HepG2 (cell line): Measurements from ENCODE around the gene ATE1. TPM values are rescaled to one million over a fixed set of nuclear protein-coding genes. Genes with fewer than 3 reads are reported as not detected.

Experiments used
- ATAC-seq: fragments of 200-7000 bp; cut with Tn5 transposase; 3 replicates; pipeline ENCODE4 v1.9.1; 2020; ENCODE audit warnings: mild to moderate bottlenecking, moderate library complexity
- BruUV-seq: library from RNA; stranded (reverse); fragments of 400-500 nt; replicated peaks from 2 replicates; lab custom pipeline; 2021; lab: Mats Ljungman, UMichigan
- CTCF ChIA-PET: fragments of 300-600 bp; formaldehyde crosslinking; extraction: SDS; loops from one replicate; lab custom pipeline; 2021; ENCODE audit warnings: low total read pairs, inconsistent platforms, low intra/inter-chr PET ratio; lab: Yijun Ruan, JAX
- POLR2A ChIA-PET: fragments of 350-600 bp; sonication (Branson Sonifier 250); formaldehyde crosslinking; loops from one replicate; lab custom pipeline; 2020; ENCODE audit warnings: antibody characterized with exemption, inconsistent platforms; lab: Yijun Ruan, JAX
- DNase-seq: peaks from one replicate; pipeline ENCODE4 v3.0.0-alpha.2; 2015; ENCODE audit warnings: low spot score
- FAIRE-seq: peaks from 3 replicates; lab custom pipeline; 2011; peaks lifted over from hg19 to GRCh38; lab: Jason Lieb, UNC
- H2AFZ ChIP-seq: one replicate; pipeline ENCODE4 v1.6.1; 2011; ENCODE audit warnings: low read length, inconsistent platforms
- H3K27ac ChIP-seq: fragments of 300-600 bp; 3 replicates; pipeline ENCODE4 v1.8.0; 2011; ENCODE audit warnings: mixed run types, mild to moderate bottlenecking, mixed read lengths, low read length, inconsistent platforms; ENCODE audit not compliant: insufficient read depth; ENCODE audit errors: extremely low read length
- H3K27me3 ChIP-seq, 2 experiments: fragments of 200-600 bp in 1 of 2; 2 replicates in 1 of 2; 3 replicates in 1 of 2; pipeline versions ENCODE4 v1.6.0 to v1.8.0; 2011; ENCODE audit warnings: low read length in 2 of 2, mild to moderate bottlenecking in 2 of 2, moderate library complexity in 2 of 2, inconsistent platforms in 1 of 2; ENCODE audit not compliant: insufficient read depth in 2 of 2, control insufficient read depth in 1 of 2
- H3K36me3 ChIP-seq, 2 experiments: fragments of 200-600 bp in 1 of 2; replicated peaks in 1 of 2; 2 replicates in 1 of 2; 3 replicates in 1 of 2; pipeline versions ENCODE4 v1.5.1 to v1.8.0; 2011; ENCODE audit warnings: low read length in 2 of 2, inconsistent platforms in 1 of 2; ENCODE audit not compliant: insufficient read depth in 2 of 2, control insufficient read depth in 1 of 2
- H3K4me1 ChIP-seq: 2 replicates; pipeline ENCODE4 v1.5.1; 2012; ENCODE audit warnings: low read length, inconsistent platforms; ENCODE audit not compliant: insufficient read depth
- H3K4me2 ChIP-seq: 2 replicates; pipeline ENCODE4 v1.6.0; 2011; ENCODE audit warnings: low read depth, low read length, inconsistent platforms
- H3K4me3 ChIP-seq, 3 experiments: fragments of 200-600 bp in 1 of 3; sonication (generic), shearing (Covaris generic) in 1 of 3; replicated peaks in 1 of 3; 2 replicates each; pipeline ENCODE4 v1.5.1; 2011 to 2016; ENCODE audit warnings: low read length in 3 of 3, inconsistent platforms in 2 of 3, low read depth in 2 of 3, mild to moderate bottlenecking in 2 of 3, control low read depth in 1 of 3, mixed read lengths in 1 of 3; ENCODE audit not compliant: insufficient read depth in 1 of 3
- H3K79me2 ChIP-seq: one replicate; pipeline ENCODE4 v1.6.1; 2011; ENCODE audit warnings: low read length, inconsistent platforms; ENCODE audit not compliant: insufficient read depth
- H3K9ac ChIP-seq: 2 replicates; pipeline ENCODE4 v1.6.0; 2011; ENCODE audit warnings: mild to moderate bottlenecking, low read depth, low read length, inconsistent platforms; ENCODE audit not compliant: insufficient read depth
- H3K9me3 ChIP-seq: 2 replicates; pipeline ENCODE4 v1.5.1; 2012; ENCODE audit warnings: mild to moderate bottlenecking, low read length
- H4K20me1 ChIP-seq: 2 replicates; pipeline ENCODE4 v1.6.0; 2011; ENCODE audit warnings: inconsistent platforms, mild to moderate bottlenecking, low read length, moderate library complexity; ENCODE audit not compliant: insufficient read depth
- ARNT2 ChIP-seq: sonication (generic); formaldehyde crosslinking; IDR thresholded peaks from 2 replicates; pipeline ENCODE4 v1.8.0; 2022; ENCODE audit warnings: mild to moderate bottlenecking, low read depth, missing genetic modification reagents, moderate library complexity
- CHD4 ChIP-seq: fragments of 200-600 bp; sonication (generic); IDR thresholded peaks from 2 replicates; pipeline ENCODE4 v1.7.0; 2017; ENCODE audit warnings: mild to moderate bottlenecking, low read length, borderline replicate concordance
- DR1 ChIP-seq: sonication (generic); formaldehyde crosslinking; IDR thresholded peaks from 2 replicates; pipeline ENCODE4 v1.8.0; 2021; ENCODE audit warnings: mild to moderate bottlenecking, missing genetic modification reagents, inconsistent platforms
- GLI4 ChIP-seq: sonication (generic); formaldehyde crosslinking; IDR thresholded peaks from 2 replicates; pipeline ENCODE4 v1.5.1; 2020; ENCODE audit warnings: missing genetic modification reagents, mild to moderate bottlenecking, moderate library complexity, borderline replicate concordance
- GTF2F1 ChIP-seq: fragments of 150-350 bp; IDR thresholded peaks from 2 replicates; pipeline ENCODE4 v1.6.1; 2014; ENCODE audit warnings: low read length
- HNRNPLL ChIP-seq: fragments of 200-400 bp; formaldehyde crosslinking; IDR thresholded peaks from 2 replicates; pipeline ENCODE4 v1.6.1; 2017; ENCODE audit warnings: mild to moderate bottlenecking, low read depth, low read length; ENCODE audit not compliant: poor library complexity, severe bottlenecking
- KAT8 ChIP-seq: IDR thresholded peaks from 2 replicates; pipeline ENCODE4 v1.6.1; 2016; ENCODE audit warnings: missing genetic modification reagents, missing compliant biosample characterization
- KDM6A ChIP-seq: IDR thresholded peaks from 2 replicates; pipeline ENCODE4 v1.6.1; 2016; ENCODE audit warnings: low read depth
- RFX1 ChIP-seq: fragments of 450-650 bp; IDR thresholded peaks from 2 replicates; pipeline ENCODE4 v1.6.1; 2017
- RFXANK ChIP-seq: IDR thresholded peaks from 2 replicates; pipeline ENCODE4 v1.6.1; 2016
- SAP130 ChIP-seq: IDR thresholded peaks from 2 replicates; pipeline ENCODE4 v1.6.1; 2016; ENCODE audit warnings: low read depth
- TCF7L2 ChIP-seq: IDR thresholded peaks from 2 replicates; pipeline ENCODE4 v1.6.1; 2011; ENCODE audit warnings: mild to moderate bottlenecking, low read depth, low read length, moderate library complexity
- TRIM24 ChIP-seq: sonication (generic); formaldehyde crosslinking; IDR thresholded peaks from 2 replicates; pipeline ENCODE4 v1.8.0; 2022; ENCODE audit warnings: mild to moderate bottlenecking, missing genetic modification reagents
- U2AF2 ChIP-seq: fragments of 200-400 bp; formaldehyde crosslinking; IDR thresholded peaks from 2 replicates; pipeline ENCODE4 v1.6.1; 2017; ENCODE audit warnings: low read depth, mild to moderate bottlenecking, low read length
- ZNF138 ChIP-seq: sonication (generic); formaldehyde crosslinking; IDR thresholded peaks from 2 replicates; pipeline ENCODE4 v1.5.0; 2020; ENCODE audit warnings: mild to moderate bottlenecking, low read depth, missing genetic modification reagents
- ZNF234 ChIP-seq: sonication (generic); formaldehyde crosslinking; conservative IDR thresholded peaks from 2 replicates; pipeline ENCODE4 v1.5.1; 2020; ENCODE audit warnings: mild to moderate bottlenecking, missing genetic modification reagents
- WGBS: methylation state at CpG from one replicate; pipeline ENCODE4 v1.1.6; 2017; ENCODE audit warnings: low lambda C conversion rate; 5-methylcytosine and 5-hydroxymethylcytosine counted together
- in situ Hi-C: cut with HindIII; loops from 2 replicates; pipeline ENCODE4 v1.10.0; 2017; ENCODE audit warnings: low pct_unique_long_range_greater_than_20kb; ENCODE audit not compliant: extremely low pct_ligation_motif_present
- intact Hi-C: fragments of 100-400 bp; cut with micrococcal nuclease; formaldehyde crosslinking; loops from one replicate; pipeline ENCODE4 v1.10.0; 2022; ENCODE audit not compliant: unreplicated experiment
- polyA plus RNA-seq, 8 experiments: library from polyadenylated mRNA; depleted of rRNA in 3 of 8; stranded (reverse) in 7 of 8; unstranded in 1 of 8; fragments of >200 nt; fragmentation: Illumina TruSeq in 4 of 8; extraction: Trizol in 4 of 8; gene quantifications; 2 replicates each; pipeline versions ENCODE4 v1.2.1 to v1.2.3, GENCODE V29; 2011 to 2016; ENCODE audit warnings: low read depth in 4 of 8, missing spikeins in 1 of 8, mixed read lengths in 1 of 8; ENCODE audit not compliant: insufficient read depth in 1 of 8
- total RNA-seq, 5 experiments: library from RNA; depleted of rRNA; stranded (reverse); fragments of >200 nt; fragmentation: Illumina TruSeq; extraction: Trizol; gene quantifications; 2 replicates each; pipeline ENCODE4 v1.2.3, GENCODE V29; 2016; ENCODE audit warnings: low read depth in 1 of 5
- TF ChIP-seq, protein P1 (sequence below): sonication (generic); formaldehyde crosslinking; IDR thresholded peaks from 2 replicates; pipeline ENCODE4 v1.5.0; 2020; ENCODE audit warnings: missing genetic modification reagents
- TF ChIP-seq, protein P2 (sequence below): IDR thresholded peaks from 2 replicates; pipeline ENCODE4 v1.6.1; 2018; ENCODE audit warnings: missing genetic modification reagents, mild to moderate bottlenecking, missing compliant biosample characterization
- TF ChIP-seq, protein P3 (sequence below): sonication (generic); formaldehyde crosslinking; conservative IDR thresholded peaks from 2 replicates; pipeline ENCODE4 v1.4.0; 2020; ENCODE audit warnings: missing genetic modification reagents
- TF ChIP-seq, protein P4 (sequence below): sonication (generic); formaldehyde crosslinking; IDR thresholded peaks from 2 replicates; pipeline ENCODE4 v1.5.0; 2020; ENCODE audit warnings: missing genetic modification reagents
- TF ChIP-seq, protein P5 (sequence below): sonication (generic); formaldehyde crosslinking; IDR thresholded peaks from 2 replicates; pipeline ENCODE4 v1.5.0; 2020; ENCODE audit warnings: missing genetic modification reagents

Gene ATE1
- total and polyA plus RNA-seq, 2 of the 13 experiments (the other 11 are each of a cell fraction or from before 2014, with no cell fraction given), result 17.5 to 42.2 TPM

DNA sequence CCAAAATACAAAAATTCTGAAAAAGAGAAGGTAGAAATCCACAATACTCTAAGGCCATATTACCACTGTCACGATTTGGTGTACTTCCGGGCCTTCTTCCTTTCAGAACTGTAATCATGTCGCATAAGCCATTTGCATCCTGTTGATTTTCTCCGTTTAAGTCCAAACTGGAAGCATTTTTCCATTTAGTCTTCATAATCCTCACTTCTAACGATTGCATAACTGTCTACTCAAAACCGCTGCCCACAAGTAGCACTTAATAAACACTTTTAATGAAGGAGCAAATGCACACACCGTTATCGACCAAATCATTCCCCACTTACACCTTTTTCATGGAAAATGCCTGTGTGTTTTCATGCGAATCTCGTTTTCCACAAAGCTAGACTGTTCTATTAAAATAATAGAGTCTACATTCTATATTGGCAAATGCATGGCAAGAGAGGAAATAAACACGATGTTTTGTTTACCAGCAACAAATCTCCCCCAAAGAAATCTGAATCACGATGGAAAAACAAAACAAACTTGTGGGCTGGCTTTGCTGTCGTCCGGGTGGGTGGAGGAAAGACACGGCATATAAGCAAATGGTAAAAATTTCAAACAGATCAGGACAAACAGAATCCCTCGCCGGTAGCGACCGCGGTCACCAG, 1.0 kb downstream of the ATE1 start:
- no peaks in the 10 kb centered on the region for H4K20me1 ChIP-seq
- ChIA-PET CTCF (no interaction called here), POLR2A (interaction anchor here (0.6 to 2.7 kb wide), 11 partner anchors 8 to 186 kb away, joined by 3 to 21 read pairs (median 4); partner anchors contain the start of gene NSMCE4A)
- peak overlapping the region; percentile 75 for H3K4me2 ChIP-seq
- peak overlapping the region; percentile 95 for H3K27ac ChIP-seq
- WGBS, result under 1% methylated on average over 20 of the region's 20 CpGs
- H3K9me3 ChIP-seq, result no peaks in the 10 kb centered on the region
- intact Hi-C loops, result loop anchor here (5.0 kb wide), 2 partner anchors 126 to 186 kb away; no protein-coding TSS in a partner anchor
- BruUV-seq, result no TSS peak
- peaks cover 47% of the 10 kb centered on the region for H3K4me1 ChIP-seq
- DNase-seq, result no peak
- peaks cover 58% of the 10 kb centered on the region for H3K79me2 ChIP-seq
- no peaks in the 10 kb centered on the region; a peak in 1 of 5 replicates for H3K27me3 ChIP-seq
- peak overlapping the region; percentile 91 to 98 (median 98) for H3K4me3 ChIP-seq
- in situ Hi-C loops, result no loop called here
- H3K36me3 ChIP-seq, result peaks cover 0 to 6% of the 10 kb centered on the region in 2 experiments; a peak in 1 of 5 replicates
- no peak overlapping the region for H2AFZ ChIP-seq
- no peak for FAIRE-seq
- peak overlapping the region; percentile 97 for H3K9ac ChIP-seq
- no peak for ATAC-seq
- no peak for TF ChIP-seq ZNF138 (CRISPR knock-in tag)
- TF ChIP-seq RFX1, result no peak
- TF ChIP-seq KAT8 (CRISPR knock-in tag), result no peak
- 0 out of 2 replicates have a peak, but pooled peaks have one; percentile 29 for TF ChIP-seq DR1 (CRISPR knock-in tag)
- no peak for TF ChIP-seq GLI4 (CRISPR knock-in tag)
- TF ChIP-seq, protein P1, sequence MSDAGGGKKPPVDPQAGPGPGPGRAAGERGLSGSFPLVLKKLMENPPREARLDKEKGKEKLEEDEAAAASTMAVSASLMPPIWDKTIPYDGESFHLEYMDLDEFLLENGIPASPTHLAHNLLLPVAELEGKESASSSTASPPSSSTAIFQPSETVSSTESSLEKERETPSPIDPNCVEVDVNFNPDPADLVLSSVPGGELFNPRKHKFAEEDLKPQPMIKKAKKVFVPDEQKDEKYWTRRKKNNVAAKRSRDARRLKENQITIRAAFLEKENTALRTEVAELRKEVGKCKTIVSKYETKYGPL (CRISPR knock-in tag), result peak; percentile 68; the same call in 1 of the 2 replicates
- TF ChIP-seq KDM6A (CRISPR knock-in tag), result no peak
- no peak for TF ChIP-seq HNRNPLL
- TF ChIP-seq, protein P2, sequence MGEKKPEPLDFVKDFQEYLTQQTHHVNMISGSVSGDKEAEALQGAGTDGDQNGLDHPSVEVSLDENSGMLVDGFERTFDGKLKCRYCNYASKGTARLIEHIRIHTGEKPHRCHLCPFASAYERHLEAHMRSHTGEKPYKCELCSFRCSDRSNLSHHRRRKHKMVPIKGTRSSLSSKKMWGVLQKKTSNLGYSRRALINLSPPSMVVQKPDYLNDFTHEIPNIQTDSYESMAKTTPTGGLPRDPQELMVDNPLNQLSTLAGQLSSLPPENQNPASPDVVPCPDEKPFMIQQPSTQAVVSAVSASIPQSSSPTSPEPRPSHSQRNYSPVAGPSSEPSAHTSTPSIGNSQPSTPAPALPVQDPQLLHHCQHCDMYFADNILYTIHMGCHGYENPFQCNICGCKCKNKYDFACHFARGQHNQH (CRISPR knock-in tag), result no peak
- TF ChIP-seq, protein P3, sequence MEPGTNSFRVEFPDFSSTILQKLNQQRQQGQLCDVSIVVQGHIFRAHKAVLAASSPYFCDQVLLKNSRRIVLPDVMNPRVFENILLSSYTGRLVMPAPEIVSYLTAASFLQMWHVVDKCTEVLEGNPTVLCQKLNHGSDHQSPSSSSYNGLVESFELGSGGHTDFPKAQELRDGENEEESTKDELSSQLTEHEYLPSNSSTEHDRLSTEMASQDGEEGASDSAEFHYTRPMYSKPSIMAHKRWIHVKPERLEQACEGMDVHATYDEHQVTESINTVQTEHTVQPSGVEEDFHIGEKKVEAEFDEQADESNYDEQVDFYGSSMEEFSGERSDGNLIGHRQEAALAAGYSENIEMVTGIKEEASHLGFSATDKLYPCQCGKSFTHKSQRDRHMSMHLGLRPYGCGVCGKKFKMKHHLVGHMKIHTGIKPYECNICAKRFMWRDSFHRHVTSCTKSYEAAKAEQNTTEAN (CRISPR knock-in tag), result 0 out of 2 replicates have a peak, but pooled peaks have one; percentile 42
- no peak for TF ChIP-seq ARNT2 (CRISPR knock-in tag)
- TF ChIP-seq, protein P4, sequence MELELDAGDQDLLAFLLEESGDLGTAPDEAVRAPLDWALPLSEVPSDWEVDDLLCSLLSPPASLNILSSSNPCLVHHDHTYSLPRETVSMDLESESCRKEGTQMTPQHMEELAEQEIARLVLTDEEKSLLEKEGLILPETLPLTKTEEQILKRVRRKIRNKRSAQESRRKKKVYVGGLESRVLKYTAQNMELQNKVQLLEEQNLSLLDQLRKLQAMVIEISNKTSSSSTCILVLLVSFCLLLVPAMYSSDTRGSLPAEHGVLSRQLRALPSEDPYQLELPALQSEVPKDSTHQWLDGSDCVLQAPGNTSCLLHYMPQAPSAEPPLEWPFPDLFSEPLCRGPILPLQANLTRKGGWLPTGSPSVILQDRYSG (CRISPR knock-in tag), result no peak
- no peak for TF ChIP-seq TRIM24 (CRISPR knock-in tag)
- TF ChIP-seq RFXANK (CRISPR knock-in tag), result no peak
- TF ChIP-seq TCF7L2, result no peak
- TF ChIP-seq SAP130 (CRISPR knock-in tag), result 0 out of 2 replicates have a peak, but pooled peaks have one; percentile 35
- TF ChIP-seq, protein P5, sequence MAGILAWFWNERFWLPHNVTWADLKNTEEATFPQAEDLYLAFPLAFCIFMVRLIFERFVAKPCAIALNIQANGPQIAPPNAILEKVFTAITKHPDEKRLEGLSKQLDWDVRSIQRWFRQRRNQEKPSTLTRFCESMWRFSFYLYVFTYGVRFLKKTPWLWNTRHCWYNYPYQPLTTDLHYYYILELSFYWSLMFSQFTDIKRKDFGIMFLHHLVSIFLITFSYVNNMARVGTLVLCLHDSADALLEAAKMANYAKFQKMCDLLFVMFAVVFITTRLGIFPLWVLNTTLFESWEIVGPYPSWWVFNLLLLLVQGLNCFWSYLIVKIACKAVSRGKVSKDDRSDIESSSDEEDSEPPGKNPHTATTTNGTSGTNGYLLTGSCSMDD (CRISPR knock-in tag), result no peak
- no peak for TF ChIP-seq ZNF234 (CRISPR knock-in tag)
- no peak for TF ChIP-seq CHD4
- no peak for TF ChIP-seq U2AF2
- no peak for TF ChIP-seq GTF2F1
